Measurements from ENCODE around the gene NUFIP1. TPM values are rescaled to one million over a fixed set of nuclear protein-coding genes. Genes with fewer than 3 reads are reported as not detected.

NUFIP1 gene
- total RNA-seq, 1 experiment from 2014 or later, result 14.0 TPM

GRCh38 chr13:44932850-44933251 lies 56.4 kb downstream of the NUFIP1 start:
- Mint-ChIP-seq H3K4me3 (no peak overlapping the region), H3K36me3 (peaks cover 6% of the 10 kb centered on the region), H3K9me3 (peaks cover 7% of the 10 kb centered on the region), H3K4me1 (peaks cover 32% of the 10 kb centered on the region), H3K27ac (peak overlapping the region; percentile 1; the same call in 1 of the 2 replicates), H3K27me3 (ENCODE audit: low read depth) (no peaks in the 10 kb centered on the region)
- ATAC-seq, result no peak
- DNase-seq (ENCODE audit: low spot score), result no peak
- ChIA-PET POLR2A (no interaction called here), CTCF (interaction anchor here (0.6 to 1.1 kb wide), 2 partner anchors 11 to 162 kb away, joined by 3 read pairs; no protein-coding TSS in a partner anchor)
- TF ChIP-seq ZNF281 (CRISPR knock-in tag; IDR thresholded peaks at IDR 0.05) (no peak), ELF4 (CRISPR knock-in tag; IDR thresholded peaks at IDR 0.05; ENCODE audit: low read depth) (no peak), ATF3 (CRISPR knock-in tag; conservative IDR thresholded peaks at IDR 0.05) (no peak), IRF2 (CRISPR knock-in tag; IDR thresholded peaks at IDR 0.05; ENCODE audit: borderline replicate concordance, low read depth) (no peak), EMX1 (CRISPR knock-in tag; IDR thresholded peaks at IDR 0.05) (no peak), ZNF512 (CRISPR knock-in tag; IDR thresholded peaks at IDR 0.05; ENCODE audit: borderline replicate concordance) (no peak), TCF7 (CRISPR knock-in tag; IDR thresholded peaks at IDR 0.05; ENCODE audit: low read depth) (no peak), CREM (CRISPR knock-in tag; IDR thresholded peaks at IDR 0.05) (no peak), PREB (CRISPR knock-in tag; IDR thresholded peaks at IDR 0.05; ENCODE audit: borderline replicate concordance) (no peak), KAT7 (CRISPR knock-in tag; IDR thresholded peaks at IDR 0.05; ENCODE audit: borderline replicate concordance) (no peak)

- ChIA-PET CTCF (no interaction called here), POLR2A (no interaction called here)
- H3K27ac Mint-ChIP-seq, result no peak overlapping the region
- H3K4me1 Mint-ChIP-seq, result peaks cover 34% of the 10 kb centered on the region
- peaks cover 6% of the 10 kb centered on the region for H3K36me3 Mint-ChIP-seq
- no peak for ATAC-seq
- no peak overlapping the region for H3K4me3 Mint-ChIP-seq
- peaks cover 7% of the 10 kb centered on the region for H3K9me3 Mint-ChIP-seq
- no peak for DNase-seq (ENCODE audit: low spot score)
- no peaks in the 10 kb centered on the region for H3K27me3 Mint-ChIP-seq (ENCODE audit: low read depth)
- no peak for TF ChIP-seq GRHL2 (CRISPR knock-in tag; IDR thresholded peaks at IDR 0.05; ENCODE audit: insufficient replicate concordance, severe bottlenecking)
- TF ChIP-seq STAT6 (CRISPR knock-in tag; conservative IDR thresholded peaks at IDR 0.05; ENCODE audit: low read depth), result no peak
- no peak for TF ChIP-seq ZNF121 (CRISPR knock-in tag; IDR thresholded peaks at IDR 0.05)
- TF ChIP-seq RORB (CRISPR knock-in tag; IDR thresholded peaks at IDR 0.05), result no peak
- TF ChIP-seq CTCF (IDR thresholded peaks at IDR 0.05), result no peak
- no peak for TF ChIP-seq ZNF425 (CRISPR knock-in tag; conservative IDR thresholded peaks at IDR 0.05)
- TF ChIP-seq ZNF263 (CRISPR knock-in tag; IDR thresholded peaks at IDR 0.05; ENCODE audit: low read depth), result no peak
- no peak for TF ChIP-seq ZBTB43 (CRISPR knock-in tag; IDR thresholded peaks at IDR 0.05)
- no peak for TF ChIP-seq ZNF396 (CRISPR knock-in tag; IDR thresholded peaks at IDR 0.05; ENCODE audit: borderline replicate concordance)
- TF ChIP-seq NFE2L1 (CRISPR knock-in tag; IDR thresholded peaks at IDR 0.05), result no peak
Observed at GRCh38 chr13:44932171-44932849, 57.0 kb downstream of the NUFIP1 start.

Measured in WTC11 (cell line).